ENCODE data around the gene ATP1A3.
"Not testable (repeated sequence)": the region's sequence is repeated elsewhere in the genome, so short reads cannot be mapped to it uniquely, and the experiment has no call there.

ATP1A3 gene

DNA sequence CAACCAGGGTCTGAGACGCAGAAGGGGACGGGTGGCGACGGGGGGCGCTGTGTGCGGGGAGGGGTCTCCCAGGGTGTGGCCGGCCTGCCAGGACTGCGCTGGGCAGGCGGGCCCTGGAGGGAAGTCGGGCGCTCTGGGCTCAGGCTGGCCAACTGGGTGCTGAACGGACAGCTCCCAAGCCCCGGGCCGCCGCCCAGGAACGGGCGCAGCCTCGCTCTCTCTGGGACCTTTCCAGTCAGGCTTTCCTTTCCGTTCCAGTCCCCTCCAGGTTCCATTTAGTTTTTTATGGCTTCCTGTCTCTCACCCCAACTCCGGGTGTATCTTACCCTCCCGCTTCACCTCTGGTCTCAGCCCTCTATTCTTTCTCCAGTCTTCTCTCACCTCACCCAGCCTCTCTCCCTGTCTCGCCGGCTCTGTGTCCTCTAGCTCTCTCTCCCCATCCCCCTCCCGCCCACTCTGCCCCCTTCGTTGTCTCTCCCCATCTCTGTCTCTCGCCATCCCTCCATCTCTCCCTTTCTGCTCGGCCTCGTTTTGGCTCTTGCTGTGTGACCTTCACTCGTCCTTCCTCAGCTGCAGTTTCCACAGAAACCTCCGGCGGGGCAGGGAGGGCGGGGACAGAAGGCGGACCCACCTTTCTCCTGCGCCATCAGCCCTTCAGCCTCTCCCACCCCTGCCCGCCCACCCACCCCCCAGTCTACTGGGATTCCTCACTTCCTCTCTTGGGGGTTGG, 3.3 kb upstream of the ATP1A3 start:
- TF ChIP-seq, protein P1, sequence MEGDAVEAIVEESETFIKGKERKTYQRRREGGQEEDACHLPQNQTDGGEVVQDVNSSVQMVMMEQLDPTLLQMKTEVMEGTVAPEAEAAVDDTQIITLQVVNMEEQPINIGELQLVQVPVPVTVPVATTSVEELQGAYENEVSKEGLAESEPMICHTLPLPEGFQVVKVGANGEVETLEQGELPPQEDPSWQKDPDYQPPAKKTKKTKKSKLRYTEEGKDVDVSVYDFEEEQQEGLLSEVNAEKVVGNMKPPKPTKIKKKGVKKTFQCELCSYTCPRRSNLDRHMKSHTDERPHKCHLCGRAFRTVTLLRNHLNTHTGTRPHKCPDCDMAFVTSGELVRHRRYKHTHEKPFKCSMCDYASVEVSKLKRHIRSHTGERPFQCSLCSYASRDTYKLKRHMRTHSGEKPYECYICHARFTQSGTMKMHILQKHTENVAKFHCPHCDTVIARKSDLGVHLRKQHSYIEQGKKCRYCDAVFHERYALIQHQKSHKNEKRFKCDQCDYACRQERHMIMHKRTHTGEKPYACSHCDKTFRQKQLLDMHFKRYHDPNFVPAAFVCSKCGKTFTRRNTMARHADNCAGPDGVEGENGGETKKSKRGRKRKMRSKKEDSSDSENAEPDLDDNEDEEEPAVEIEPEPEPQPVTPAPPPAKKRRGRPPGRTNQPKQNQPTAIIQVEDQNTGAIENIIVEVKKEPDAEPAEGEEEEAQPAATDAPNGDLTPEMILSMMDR (IDR thresholded peaks at IDR 0.05; ENCODE audit: unreplicated experiment in 3 of 3): no peak
- Mint-ChIP-seq H3K27ac (no peak overlapping the region), H3K27me3 (ENCODE audit: low read depth) (peaks cover 87% of the 10 kb centered on the region), H3K4me1 (peaks cover 18% of the 10 kb centered on the region), H3K4me3 (peak overlapping the region; percentile 56 to 68 (median 64)), H3K36me3 (ENCODE audit: low read depth) (no peaks in the 10 kb centered on the region), H3K9me3 (peaks cover 6% of the 10 kb centered on the region)

DNA sequence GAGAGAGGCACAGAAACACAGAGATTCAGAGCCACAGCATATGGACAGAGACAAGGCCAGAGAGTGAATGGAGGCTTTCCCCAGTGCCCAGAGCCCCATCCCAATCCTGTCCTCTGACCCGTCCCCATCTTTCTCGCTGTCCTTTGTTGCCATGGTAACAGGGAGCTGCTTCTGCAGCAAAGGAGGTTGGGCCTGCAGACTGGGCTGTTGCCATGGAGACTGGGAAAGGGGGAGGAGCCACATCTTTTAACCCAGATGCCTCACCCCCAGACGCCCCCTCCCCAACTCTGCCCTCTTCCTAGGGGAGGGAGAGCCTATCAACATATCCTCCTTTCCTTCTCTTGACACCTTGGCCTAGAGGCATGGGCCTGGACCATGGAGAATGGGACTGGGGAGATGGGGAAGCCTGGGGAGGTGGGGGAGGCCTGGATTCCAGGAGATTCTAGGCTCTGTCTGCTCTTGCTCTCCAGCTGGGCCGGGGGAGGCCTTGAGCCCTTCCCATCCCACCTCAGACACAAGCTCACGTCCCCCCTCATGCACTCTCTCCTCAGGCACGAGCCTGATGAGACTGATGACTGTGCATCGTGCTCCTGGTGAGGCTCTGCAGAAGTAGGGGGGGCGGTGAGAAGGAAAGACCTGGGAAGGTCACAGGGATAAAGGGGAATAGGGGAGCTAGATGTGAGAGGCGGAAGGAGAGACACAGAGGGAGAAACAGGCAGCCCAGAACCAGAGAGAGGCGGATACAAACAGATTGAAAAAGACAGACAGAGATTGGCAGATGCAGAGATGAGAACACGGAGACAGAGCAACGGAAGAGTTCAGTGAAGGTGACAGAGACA, 2.1 kb upstream of the ATP1A3 start:
- Mint-ChIP-seq H3K4me3 (peak overlapping the region in 2 of 3 experiments; percentile 16 to 64), H3K27ac (no peak overlapping the region), H3K4me1 (peaks cover 18% of the 10 kb centered on the region), H3K36me3 (ENCODE audit: low read depth) (no peaks in the 10 kb centered on the region), H3K9me3 (peaks cover 6% of the 10 kb centered on the region), H3K27me3 (ENCODE audit: low read depth) (peaks cover 81% of the 10 kb centered on the region)
- TF ChIP-seq, protein P1 (IDR thresholded peaks at IDR 0.05; ENCODE audit: unreplicated experiment in 3 of 3): no peak

DNA sequence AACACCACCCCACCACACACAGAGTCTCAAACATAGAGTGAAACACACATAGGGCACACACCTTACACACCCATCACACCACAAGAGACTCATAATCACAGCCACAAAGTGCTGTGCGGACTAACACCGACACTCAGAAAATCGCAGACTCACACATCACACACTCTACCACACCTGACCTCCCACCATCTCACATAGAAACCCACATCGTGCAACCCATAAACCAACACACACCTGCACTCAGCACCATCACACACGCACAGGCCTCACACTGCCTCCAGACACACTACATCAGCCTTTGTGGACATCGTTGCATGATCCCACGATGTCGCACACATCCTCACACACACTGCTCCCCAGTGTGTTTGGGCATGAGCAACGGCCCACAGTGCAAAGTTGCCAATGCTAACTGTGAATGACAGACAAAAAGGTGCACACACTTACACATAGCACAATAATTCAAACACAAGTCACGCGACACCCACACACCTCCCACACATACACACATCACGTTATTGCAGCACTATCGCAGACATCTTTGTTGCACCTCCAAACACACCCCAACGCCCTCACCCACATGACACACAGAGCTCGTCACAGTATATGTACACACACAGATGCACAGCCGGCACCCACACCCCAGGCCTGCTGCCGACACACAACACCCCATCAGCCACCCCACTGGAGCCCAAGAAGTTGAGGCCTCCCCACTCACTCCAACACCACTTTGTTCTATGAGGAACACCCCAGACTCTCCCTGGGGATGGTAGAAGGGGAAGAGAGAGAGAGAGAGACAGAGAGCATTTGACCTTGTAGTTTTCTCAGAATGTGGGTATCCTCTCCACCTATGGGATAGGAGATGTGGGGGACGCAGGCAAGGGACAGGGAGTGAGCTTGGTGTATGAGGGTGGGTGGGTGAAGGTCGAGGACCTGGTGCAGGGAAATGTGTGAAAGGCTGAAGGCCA, 1.2 kb upstream of the ATP1A3 start:
- Mint-ChIP-seq H3K36me3 (ENCODE audit: low read depth) (no peaks in the 10 kb centered on the region), H3K27me3 (ENCODE audit: low read depth) (peaks cover 72% of the 10 kb centered on the region), H3K9me3 (peaks cover 6% of the 10 kb centered on the region), H3K4me1 (peaks cover 18% of the 10 kb centered on the region), H3K27ac (no peak overlapping the region), H3K4me3 (peak overlapping the region; percentile 28 to 64 (median 48))
- TF ChIP-seq, protein P1 (IDR thresholded peaks at IDR 0.05; ENCODE audit: unreplicated experiment in 3 of 3): no peak

DNA sequence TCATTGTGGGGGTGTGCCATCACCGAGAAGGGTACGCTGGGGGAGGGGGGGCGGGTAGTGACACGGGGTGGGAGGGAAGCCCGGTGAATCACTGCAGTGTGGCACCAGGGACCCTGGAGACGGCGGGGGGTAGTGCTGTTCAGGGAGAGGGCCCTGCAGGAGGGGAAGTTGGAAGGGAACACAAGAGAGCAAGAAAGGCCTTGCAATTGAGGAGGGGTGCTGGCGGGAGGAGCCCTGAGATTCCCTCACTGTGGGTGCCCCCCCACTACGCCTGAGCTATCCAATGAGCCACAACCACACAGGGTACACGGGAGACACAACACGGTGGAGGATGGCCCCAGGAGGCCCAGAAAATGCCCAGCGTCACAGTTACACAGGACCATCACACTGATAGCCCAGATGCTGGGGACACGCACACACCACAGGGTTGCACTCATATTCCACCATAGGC, 516 bp upstream of the ATP1A3 start:
- TF ChIP-seq, protein P1 (IDR thresholded peaks at IDR 0.05; ENCODE audit: unreplicated experiment in 3 of 3): no peak
- Mint-ChIP-seq H3K27me3 (ENCODE audit: low read depth) (peaks cover 65% of the 10 kb centered on the region), H3K9me3 (peaks cover 3% of the 10 kb centered on the region), H3K4me1 (peaks cover 17% of the 10 kb centered on the region), H3K27ac (no peak overlapping the region), H3K4me3 (peak overlapping the region; percentile 28 to 64 (median 48)), H3K36me3 (ENCODE audit: low read depth) (no peaks in the 10 kb centered on the region)

DNA sequence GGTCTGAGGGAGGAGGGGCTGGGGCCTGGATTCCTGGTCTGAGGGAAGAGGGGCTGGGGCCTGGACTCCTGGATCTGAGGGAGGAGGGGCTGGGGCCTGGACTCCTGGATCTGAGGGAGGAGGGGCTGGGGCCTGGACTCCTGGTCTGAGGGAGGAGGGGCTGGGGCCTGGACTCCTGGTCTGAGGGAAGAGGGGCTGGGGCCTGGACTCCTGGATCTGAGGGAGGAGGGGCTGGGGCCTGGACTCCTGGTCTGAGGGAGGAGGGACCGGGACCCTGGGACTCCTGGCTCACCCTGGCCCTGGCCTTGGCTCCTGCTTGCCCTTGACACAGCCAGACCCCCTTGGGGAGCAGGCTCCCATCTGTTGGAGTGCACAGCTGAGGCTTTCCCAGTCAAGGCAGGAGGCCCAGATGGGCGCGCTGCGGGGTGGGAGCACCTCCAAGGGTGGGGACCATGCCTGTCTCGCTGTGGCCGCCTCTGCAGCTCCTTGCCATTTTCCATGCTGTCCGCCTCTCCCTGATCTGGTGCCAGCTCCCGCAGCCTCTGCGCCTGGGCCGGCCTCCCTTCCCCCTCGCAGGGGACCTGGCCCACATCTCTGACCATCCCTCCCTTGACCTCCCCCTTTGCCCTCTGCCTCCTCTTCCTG, 2.0 kb downstream of the ATP1A3 start:
- H3K4me3 Mint-ChIP-seq: peak overlapping the region in 1 of 3 experiments; percentile 64
- H3K27me3 Mint-ChIP-seq (ENCODE audit: low read depth): peaks cover 57% of the 10 kb centered on the region
- not testable (repeated sequence) for H3K9me3 Mint-ChIP-seq; H3K36me3 Mint-ChIP-seq (ENCODE audit: low read depth); H3K27ac Mint-ChIP-seq
- H3K4me1 Mint-ChIP-seq: peaks cover 13% of the 10 kb centered on the region
